Measurements from ENCODE around the gene ACTR10.

The ACTR10 gene

GRCh38 chr14:58199726-58200479, at the start of gene ACTR10:
Gene ACTR10 (plus strand): TSS chr14:58200149. CDS start chr14:58200218, 69 bp downstream.
- DNase-seq: peak; percentile 88

- DNase-seq: no peak
Observed at GRCh38 chr14:58150243-58150805, 49.6 kb upstream of the ACTR10 start.

- DNase-seq: peak; percentile 24
Observed at GRCh38 chr14:58151133-58152013, 48.6 kb upstream of the ACTR10 start.

GRCh38 chr14:58152014-58152857, 47.7 kb upstream of the ACTR10 start, which contains the start of gene ARMH4:
Gene ARMH4 (minus strand): TSS chr14:58152213. CDS start chr14:58139358, 12,855 bp downstream.
- peak; percentile 35 for DNase-seq

- no peak for DNase-seq
Observed at GRCh38 chr14:58160561-58160960, 39.4 kb upstream of the ACTR10 start.

- DNase-seq: peak; percentile 74
Observed at GRCh38 chr14:58166005-58166983, 33.7 kb upstream of the ACTR10 start.

- DNase-seq: no peak
Observed at GRCh38 chr14:58167057-58167456, 32.9 kb upstream of the ACTR10 start.

GRCh38 chr14:58167891-58168290, 32.1 kb upstream of the ACTR10 start:
- no peak for DNase-seq

GRCh38 chr14:58171090-58171489, 28.9 kb upstream of the ACTR10 start:
- peak; percentile 78 for DNase-seq

GRCh38 chr14:58177125-58177524, 22.8 kb upstream of the ACTR10 start:
- no peak for DNase-seq

GRCh38 chr14:58189176-58189575, 10.8 kb upstream of the ACTR10 start:
- no peak for DNase-seq

GRCh38 chr14:58191763-58192601, 8.0 kb upstream of the ACTR10 start:
- no peak for DNase-seq

GRCh38 chr14:58193542-58193941, 6.4 kb upstream of the ACTR10 start:
- DNase-seq: no peak

GRCh38 chr14:58196198-58196597, 3.8 kb upstream of the ACTR10 start:
- DNase-seq: no peak

GRCh38 chr14:58198086-58198485, 1.9 kb upstream of the ACTR10 start:
- no peak for DNase-seq

- no peak for DNase-seq
Observed at GRCh38 chr14:58200480-58200841, 512 bp downstream of the ACTR10 start.

- peak; percentile 59 for DNase-seq
Observed at GRCh38 chr14:58200846-58201245, 897 bp downstream of the ACTR10 start.

- DNase-seq: no peak
Observed at GRCh38 chr14:58213176-58213575, 13.2 kb downstream of the ACTR10 start.

- no peak for DNase-seq
Observed at GRCh38 chr14:58215191-58215914, 15.4 kb downstream of the ACTR10 start.

- no peak for DNase-seq
Observed at GRCh38 chr14:58216544-58216943, 16.6 kb downstream of the ACTR10 start.

All from inflammatory macrophage treated with lipopolysaccharide for 4 hours (primary cell).